HepG2 (cell line): ENCODE data around the gene MMP28. TPM values are rescaled to one million over a fixed set of nuclear protein-coding genes. Genes with fewer than 3 reads are reported as not detected.

Experiments
- ATAC-seq: fragments of 200-7000 bp; cut with Tn5 transposase; 3 replicates; pipeline ENCODE4 v1.9.1; 2020; ENCODE audit warnings: mild to moderate bottlenecking, moderate library complexity
- BruUV-seq: library from RNA; stranded (reverse); fragments of 400-500 nt; replicated peaks from 2 replicates; lab custom pipeline; 2021; lab: Mats Ljungman, UMichigan
- CTCF ChIA-PET: fragments of 300-600 bp; formaldehyde crosslinking; extraction: SDS; loops from one replicate; lab custom pipeline; 2021; ENCODE audit warnings: low total read pairs, inconsistent platforms, low intra/inter-chr PET ratio; lab: Yijun Ruan, JAX
- POLR2A ChIA-PET: fragments of 350-600 bp; sonication (Branson Sonifier 250); formaldehyde crosslinking; loops from one replicate; lab custom pipeline; 2020; ENCODE audit warnings: antibody characterized with exemption, inconsistent platforms; lab: Yijun Ruan, JAX
- DNase-seq: peaks from one replicate; pipeline ENCODE4 v3.0.0-alpha.2; 2015; ENCODE audit warnings: low spot score
- FAIRE-seq: peaks from 3 replicates; lab custom pipeline; 2011; peaks lifted over from hg19 to GRCh38; lab: Jason Lieb, UNC
- H2AFZ ChIP-seq: one replicate; pipeline ENCODE4 v1.6.1; 2011; ENCODE audit warnings: low read length, inconsistent platforms
- H3K27ac ChIP-seq: fragments of 300-600 bp; 3 replicates; pipeline ENCODE4 v1.8.0; 2011; ENCODE audit warnings: mixed run types, mild to moderate bottlenecking, mixed read lengths, low read length, inconsistent platforms; ENCODE audit not compliant: insufficient read depth; ENCODE audit errors: extremely low read length
- H3K27me3 ChIP-seq, 2 experiments: fragments of 200-600 bp in 1 of 2; 2 replicates in 1 of 2; 3 replicates in 1 of 2; pipeline versions ENCODE4 v1.6.0 to v1.8.0; 2011; ENCODE audit warnings: low read length in 2 of 2, mild to moderate bottlenecking in 2 of 2, moderate library complexity in 2 of 2, inconsistent platforms in 1 of 2; ENCODE audit not compliant: insufficient read depth in 2 of 2, control insufficient read depth in 1 of 2
- H3K36me3 ChIP-seq, 2 experiments: fragments of 200-600 bp in 1 of 2; replicated peaks in 1 of 2; 2 replicates in 1 of 2; 3 replicates in 1 of 2; pipeline versions ENCODE4 v1.5.1 to v1.8.0; 2011; ENCODE audit warnings: low read length in 2 of 2, inconsistent platforms in 1 of 2; ENCODE audit not compliant: insufficient read depth in 2 of 2, control insufficient read depth in 1 of 2
- H3K4me1 ChIP-seq: 2 replicates; pipeline ENCODE4 v1.5.1; 2012; ENCODE audit warnings: low read length, inconsistent platforms; ENCODE audit not compliant: insufficient read depth
- H3K4me2 ChIP-seq: 2 replicates; pipeline ENCODE4 v1.6.0; 2011; ENCODE audit warnings: low read depth, low read length, inconsistent platforms
- H3K4me3 ChIP-seq, 3 experiments: fragments of 200-600 bp in 1 of 3; sonication (generic), shearing (Covaris generic) in 1 of 3; replicated peaks in 1 of 3; 2 replicates each; pipeline ENCODE4 v1.5.1; 2011 to 2016; ENCODE audit warnings: low read length in 3 of 3, inconsistent platforms in 2 of 3, low read depth in 2 of 3, mild to moderate bottlenecking in 2 of 3, control low read depth in 1 of 3, mixed read lengths in 1 of 3; ENCODE audit not compliant: insufficient read depth in 1 of 3
- H3K79me2 ChIP-seq: one replicate; pipeline ENCODE4 v1.6.1; 2011; ENCODE audit warnings: low read length, inconsistent platforms; ENCODE audit not compliant: insufficient read depth
- H3K9ac ChIP-seq: 2 replicates; pipeline ENCODE4 v1.6.0; 2011; ENCODE audit warnings: mild to moderate bottlenecking, low read depth, low read length, inconsistent platforms; ENCODE audit not compliant: insufficient read depth
- H3K9me3 ChIP-seq: 2 replicates; pipeline ENCODE4 v1.5.1; 2012; ENCODE audit warnings: mild to moderate bottlenecking, low read length
- H4K20me1 ChIP-seq: 2 replicates; pipeline ENCODE4 v1.6.0; 2011; ENCODE audit warnings: inconsistent platforms, mild to moderate bottlenecking, low read length, moderate library complexity; ENCODE audit not compliant: insufficient read depth
- AFF4 ChIP-seq: sonication (generic); formaldehyde crosslinking; IDR thresholded peaks from 2 replicates; pipeline ENCODE4 v1.4.0; 2020; ENCODE audit warnings: missing genetic modification reagents
- ASH2L ChIP-seq: fragments of 300-600, 200-600 bp; sonication (generic); IDR thresholded peaks from 2 replicates; pipeline ENCODE4 v1.7.0; 2017; ENCODE audit warnings: low read depth, mild to moderate bottlenecking, moderate library complexity, mixed read lengths, low read length; ENCODE audit not compliant: insufficient read length
- HNRNPL ChIP-seq: fragments of 200-400 bp; formaldehyde crosslinking; IDR thresholded peaks from 2 replicates; pipeline ENCODE4 v1.6.1; 2017; ENCODE audit warnings: mild to moderate bottlenecking, low read depth, low read length
- MED13 ChIP-seq: sonication (generic); formaldehyde crosslinking; IDR thresholded peaks from 2 replicates; pipeline ENCODE4 v1.5.0; 2020; ENCODE audit warnings: missing genetic modification reagents
- RXRB ChIP-seq: IDR thresholded peaks from 2 replicates; pipeline ENCODE4 v1.6.1; 2016; ENCODE audit warnings: borderline replicate concordance, missing genetic modification reagents, missing compliant biosample characterization
- SOX5 ChIP-seq: IDR thresholded peaks from 2 replicates; pipeline ENCODE4 v1.6.1; 2016; ENCODE audit warnings: borderline replicate concordance
- SP140L ChIP-seq: sonication (generic); formaldehyde crosslinking; IDR thresholded peaks from 2 replicates; pipeline ENCODE4 v1.4.0; 2020; ENCODE audit warnings: missing genetic modification reagents, borderline replicate concordance
- ZBTB40 ChIP-seq, 2 experiments: fragments of 450-650 bp in 1 of 2; sonication (generic) in 1 of 2; formaldehyde crosslinking in 1 of 2; IDR thresholded peaks; 2 replicates each; pipeline versions ENCODE4 v1.6.1 to v1.8.0; 2016 to 2022; ENCODE audit warnings: antibody characterized with exemption in 1 of 2, mild to moderate bottlenecking in 1 of 2, missing genetic modification reagents in 1 of 2
- ZNF414 ChIP-seq: sonication (generic); formaldehyde crosslinking; IDR thresholded peaks from 2 replicates; pipeline ENCODE4 v1.5.0; 2020; ENCODE audit warnings: missing genetic modification reagents
- ZNF468 ChIP-seq: sonication (generic); formaldehyde crosslinking; IDR thresholded peaks from 2 replicates; pipeline ENCODE4 v1.8.0; 2022; ENCODE audit warnings: mild to moderate bottlenecking, moderate library complexity, missing genetic modification reagents
- WGBS: methylation state at CpG from one replicate; pipeline ENCODE4 v1.1.6; 2017; ENCODE audit warnings: low lambda C conversion rate; 5-methylcytosine and 5-hydroxymethylcytosine counted together
- in situ Hi-C: cut with HindIII; loops from 2 replicates; pipeline ENCODE4 v1.10.0; 2017; ENCODE audit warnings: low pct_unique_long_range_greater_than_20kb; ENCODE audit not compliant: extremely low pct_ligation_motif_present
- intact Hi-C: fragments of 100-400 bp; cut with micrococcal nuclease; formaldehyde crosslinking; loops from one replicate; pipeline ENCODE4 v1.10.0; 2022; ENCODE audit not compliant: unreplicated experiment
- polyA plus RNA-seq, 8 experiments: library from polyadenylated mRNA; depleted of rRNA in 3 of 8; stranded (reverse) in 7 of 8; unstranded in 1 of 8; fragments of >200 nt; fragmentation: Illumina TruSeq in 4 of 8; extraction: Trizol in 4 of 8; gene quantifications; 2 replicates each; pipeline versions ENCODE4 v1.2.1 to v1.2.3, GENCODE V29; 2011 to 2016; ENCODE audit warnings: low read depth in 4 of 8, missing spikeins in 1 of 8, mixed read lengths in 1 of 8; ENCODE audit not compliant: insufficient read depth in 1 of 8
- total RNA-seq, 5 experiments: library from RNA; depleted of rRNA; stranded (reverse); fragments of >200 nt; fragmentation: Illumina TruSeq; extraction: Trizol; gene quantifications; 2 replicates each; pipeline ENCODE4 v1.2.3, GENCODE V29; 2016; ENCODE audit warnings: low read depth in 1 of 5

The MMP28 gene
- total and polyA plus RNA-seq, 2 of the 13 experiments (the other 11 are each of a cell fraction or from before 2014, with no cell fraction given), result not detected

GRCh38 chr17:35841505-35841904 is 46.1 kb upstream of the MMP28 start:
- Histone ChIP-seq H3K4me3 (no peak overlapping the region), H2AFZ (no peak overlapping the region), H3K9me3 (no peaks in the 10 kb centered on the region), H3K27ac (no peak overlapping the region), H4K20me1 (0 out of 2 replicates have a peak, but pooled peaks cover 5% of the 10 kb centered on the region), H3K9ac (no peak overlapping the region), H3K36me3 (peaks cover 17 to 73% of the 10 kb centered on the region in 2 experiments), H3K27me3 (no peaks in the 10 kb centered on the region), H3K4me2 (no peak overlapping the region), H3K4me1 (peaks cover 29% of the 10 kb centered on the region), H3K79me2 (no peaks in the 10 kb centered on the region)
- in situ Hi-C loops, result no loop called here
- intact Hi-C loops, result no loop called here
- ChIA-PET POLR2A (no interaction called here), CTCF (no interaction called here)
- DNase-seq, result no peak
- FAIRE-seq, result no peak
- ATAC-seq, result no peak
- WGBS, result 99% methylated on average over 4 of the region's 4 CpGs
- no TSS peak for BruUV-seq
- TF ChIP-seq SOX5 (CRISPR knock-in tag) (no peak), SP140L (no peak), ASH2L (no peak), MED13 (no peak), RXRB (CRISPR knock-in tag) (no peak), AFF4 (CRISPR knock-in tag) (no peak), ZNF468 (CRISPR knock-in tag) (no peak), HNRNPL (no peak), ZBTB40 (IDR thresholded peaks at IDR 0.05) (no peak), ZBTB40 (CRISPR knock-in tag; IDR thresholded peaks at IDR 0.05) (no peak), ZNF414 (CRISPR knock-in tag) (no peak)
